Umbilical cord (tissue), 2 donors: ENCODE data around the gene RASAL3. TPM values are rescaled to one million over a fixed set of nuclear protein-coding genes. Genes with fewer than 3 reads are reported as not detected.
"Not testable (repeated sequence)": the region's sequence is repeated elsewhere in the genome, so short reads cannot be mapped to it uniquely, and the experiment has no call there.

Experiments used
- DNase-seq: peaks from one replicate; pipeline ENCODE4 v3.0.0-alpha.2; 2015; ENCODE audit warnings: low spot score
- total RNA-seq: library from RNA; depleted of rRNA; stranded (reverse); fragments of >200 nt; gene quantifications from one replicate; pipeline ENCODE4 v1.2.3, GENCODE V29; 2014; ENCODE audit warnings: low replicate concordance; ENCODE audit not compliant: insufficient read depth

RASAL3 gene
- total RNA-seq, 1 donor from 2014 or later, result 1.4 TPM

GRCh38 chr19:15473821-15474220 is 9.5 kb upstream of the RASAL3 start:
- not testable (repeated sequence) for DNase-seq

- DNase-seq, result no peak
Measured at GRCh38 chr19:15471639-15472101, 7.3 kb upstream of the RASAL3 start.

GRCh38 chr19:15469513-15470297 is 5.4 kb upstream of the RASAL3 start:
- no peak for DNase-seq

- DNase-seq, result no peak
Measured at GRCh38 chr19:15468675-15469512, 4.5 kb upstream of the RASAL3 start.

- no peak for DNase-seq
Measured at GRCh38 chr19:15467734-15468214, 3.4 kb upstream of the RASAL3 start.

GRCh38 chr19:15466851-15467733 is 2.7 kb upstream of the RASAL3 start:
- no peak for DNase-seq

- no peak for DNase-seq
Measured at GRCh38 chr19:15463861-15464371, 428 bp downstream of the RASAL3 start.

GRCh38 chr19:15461694-15462093 is 2.6 kb downstream of the RASAL3 start:
- DNase-seq, result no peak

GRCh38 chr19:15457701-15458484 is 6.5 kb downstream of the RASAL3 start:
- DNase-seq, result no peak

- DNase-seq, result no peak
Measured at GRCh38 chr19:15456871-15457700, 7.3 kb downstream of the RASAL3 start.

GRCh38 chr19:15456441-15456840 is 7.9 kb downstream of the RASAL3 start:
- no peak for DNase-seq

GRCh38 chr19:15455996-15456395 is 8.3 kb downstream of the RASAL3 start:
- no peak for DNase-seq

GRCh38 chr19:15453906-15454860 is 10.2 kb downstream of the RASAL3 start:
- DNase-seq, result no peak

GRCh38 chr19:15453091-15453578 is 11.2 kb downstream of the RASAL3 start:
- DNase-seq, result no peak

GRCh38 chr19:15452111-15453047 is 12.0 kb downstream of the RASAL3 start:
- peak; percentile 77 for DNase-seq

GRCh38 chr19:15450528-15450890 is 13.8 kb downstream of the RASAL3 start:
- no peak for DNase-seq
